Bone marrow (tissue), 2 donors: ENCODE results near the gene HEG1.

Source experiments
- DNase-seq, 2 donors: peaks; one replicate each; lab custom pipeline; 2025; lab: John Stamatoyannopoulos, UW

HEG1 gene

DNA sequence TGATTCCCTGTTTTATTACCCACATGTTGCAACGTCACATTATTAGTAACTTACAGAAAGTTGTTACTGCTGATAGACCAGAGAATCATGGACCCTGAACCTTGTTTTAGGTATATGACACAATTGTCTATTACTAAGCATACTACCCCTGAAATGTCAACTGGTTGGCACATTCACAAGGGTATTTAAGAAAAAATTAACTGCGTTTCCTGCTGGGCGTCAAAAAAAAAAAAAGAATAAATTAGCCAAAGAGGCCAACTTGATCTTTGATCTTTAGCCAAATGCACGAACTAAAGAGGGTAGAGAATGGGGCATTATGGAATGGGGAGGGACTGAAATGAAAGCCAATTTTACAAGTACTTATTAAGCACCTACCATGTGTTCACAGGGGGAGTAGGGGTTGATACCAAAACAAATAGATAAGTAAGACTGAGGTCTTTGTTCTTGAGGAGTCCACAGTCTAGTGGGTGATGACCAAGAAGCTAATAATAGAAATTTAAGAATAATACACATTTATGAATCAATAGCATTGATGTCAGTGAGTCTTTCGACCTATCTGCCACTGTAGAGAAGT lies 103.4 kb downstream of the HEG1 start:
- DNase-seq: no peak

DNA sequence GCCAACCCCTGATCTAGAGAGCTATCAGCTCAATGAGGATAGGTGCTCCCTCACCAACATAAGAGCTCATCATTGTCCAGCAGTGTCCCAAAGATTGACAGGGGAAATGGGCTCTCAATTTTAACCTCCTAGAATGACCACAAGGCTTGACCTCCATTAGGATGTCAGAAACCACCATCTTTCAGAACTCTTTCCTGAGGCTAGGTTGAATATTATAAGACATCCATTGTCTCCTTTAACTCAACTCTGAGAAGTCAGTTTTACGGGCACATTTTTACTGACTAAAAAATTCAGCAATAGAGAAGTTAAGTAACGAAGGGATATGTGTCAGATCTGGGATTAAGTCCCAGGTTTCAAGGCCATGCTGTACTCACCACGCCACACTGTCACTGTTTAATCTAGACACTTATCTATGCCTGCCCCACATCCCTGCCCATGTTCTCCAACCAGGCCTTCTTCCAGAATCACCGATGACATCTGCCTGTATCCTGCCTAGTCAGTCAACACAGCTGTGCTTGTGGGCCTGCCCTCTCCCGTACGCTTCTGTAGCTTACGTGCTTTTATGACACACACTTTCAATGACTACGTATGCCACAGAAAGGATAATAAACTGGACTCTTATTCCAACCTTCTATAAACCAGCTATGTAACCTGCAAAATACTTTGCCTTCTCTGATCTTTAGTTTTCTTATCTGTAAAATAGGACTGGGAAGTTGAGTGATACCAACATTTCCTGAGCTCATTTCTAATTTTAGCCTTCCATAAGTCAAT lies 104.1 kb downstream of the HEG1 start:
- no peak for DNase-seq

DNA sequence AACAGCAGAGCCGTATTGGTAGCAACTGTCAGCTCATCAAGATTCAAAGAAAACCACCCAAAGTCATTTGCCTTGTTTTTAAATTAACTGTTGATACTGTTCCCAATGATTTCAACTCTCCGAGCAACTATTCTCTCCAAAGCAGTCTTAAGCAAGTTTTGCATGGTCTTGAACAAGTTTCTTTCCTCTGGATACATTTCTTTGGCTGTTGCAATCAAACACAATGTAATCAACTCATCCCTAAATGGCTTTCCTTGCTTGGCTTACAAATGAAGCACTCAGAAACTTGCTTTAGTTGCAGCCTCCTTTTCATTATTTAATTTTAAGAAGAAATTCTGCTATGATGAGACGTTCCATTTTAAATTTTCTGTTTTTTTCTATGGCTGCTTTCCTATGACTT lies 105.8 kb downstream of the HEG1 start:
- no peak for DNase-seq

DNA sequence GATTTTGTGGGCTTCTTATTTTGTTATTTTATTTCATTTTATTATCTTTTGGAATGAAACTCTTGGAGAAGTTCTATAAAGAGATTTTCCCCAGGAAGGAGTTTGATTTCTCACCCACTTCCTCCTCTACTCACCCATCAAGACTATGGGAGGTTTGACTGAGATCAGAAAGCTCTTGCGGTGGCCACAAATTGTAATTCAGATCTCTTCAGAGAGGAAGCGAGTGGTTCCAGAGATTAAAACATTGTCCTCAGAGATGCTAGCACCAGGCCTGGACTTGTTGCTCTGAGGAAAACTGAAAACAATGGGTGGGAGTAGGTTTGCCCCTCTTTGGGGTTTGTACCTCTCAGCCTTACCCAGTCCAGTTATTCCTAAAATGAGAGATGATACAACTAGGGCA lies 113.2 kb downstream of the HEG1 start:
- DNase-seq: no peak

DNA sequence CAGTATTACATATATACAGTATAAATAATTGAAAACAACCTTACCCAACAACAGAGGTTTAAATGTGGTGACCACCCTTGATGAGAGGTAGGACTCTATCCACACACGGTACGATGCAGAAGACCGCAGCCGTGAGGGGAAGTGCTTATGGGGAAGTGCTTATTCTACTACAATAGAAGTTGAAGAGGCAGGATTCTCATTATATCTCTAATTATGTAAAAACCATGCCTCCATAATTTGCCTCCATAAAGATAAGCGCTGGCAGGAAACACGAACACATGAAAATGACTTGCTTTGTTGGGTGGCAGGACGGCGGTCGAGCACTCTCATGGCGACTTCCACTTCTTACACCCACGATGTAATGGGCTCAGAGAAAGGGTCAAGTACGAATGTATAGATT lies 114.0 kb downstream of the HEG1 start:
- DNase-seq: no peak

DNA sequence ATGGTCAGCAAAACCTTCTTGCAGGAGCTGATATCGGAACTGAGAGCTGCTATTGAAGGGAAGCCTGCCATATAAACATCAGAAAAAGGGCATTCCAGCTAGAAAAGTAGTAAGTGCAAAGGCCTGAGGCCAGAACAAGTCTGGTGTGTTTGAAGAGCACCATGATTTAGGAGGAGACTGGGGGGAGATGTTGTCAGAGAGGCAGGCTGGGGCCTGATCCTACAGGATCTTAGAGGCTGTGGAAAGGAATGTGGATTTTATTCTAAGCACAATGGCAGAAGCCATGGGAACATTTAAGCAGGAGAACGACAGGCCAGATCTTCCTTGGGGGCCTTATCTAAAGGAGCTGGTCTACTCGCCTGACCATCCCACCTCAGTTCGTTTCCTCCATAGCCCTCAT lies 116.1 kb downstream of the HEG1 start:
- DNase-seq: no peak

DNA sequence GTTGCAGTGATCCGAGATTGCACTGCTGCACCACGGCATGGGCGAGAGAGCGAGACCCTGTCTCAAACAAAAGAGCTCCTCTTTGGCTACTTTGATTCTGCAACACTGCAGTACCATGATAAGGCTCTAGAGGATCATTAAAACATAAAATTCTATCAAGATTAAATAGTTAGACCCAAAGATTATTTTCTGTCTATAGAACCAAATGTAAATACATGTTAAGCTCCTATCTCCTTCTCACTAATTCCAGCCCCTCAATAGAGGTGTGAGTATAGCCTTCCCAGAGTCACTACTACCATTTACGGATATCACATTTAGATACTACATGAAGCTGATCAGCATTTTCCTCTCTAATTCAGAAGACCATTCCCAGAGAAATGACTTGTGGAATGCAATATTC lies 116.9 kb downstream of the HEG1 start:
- no peak for DNase-seq

DNA sequence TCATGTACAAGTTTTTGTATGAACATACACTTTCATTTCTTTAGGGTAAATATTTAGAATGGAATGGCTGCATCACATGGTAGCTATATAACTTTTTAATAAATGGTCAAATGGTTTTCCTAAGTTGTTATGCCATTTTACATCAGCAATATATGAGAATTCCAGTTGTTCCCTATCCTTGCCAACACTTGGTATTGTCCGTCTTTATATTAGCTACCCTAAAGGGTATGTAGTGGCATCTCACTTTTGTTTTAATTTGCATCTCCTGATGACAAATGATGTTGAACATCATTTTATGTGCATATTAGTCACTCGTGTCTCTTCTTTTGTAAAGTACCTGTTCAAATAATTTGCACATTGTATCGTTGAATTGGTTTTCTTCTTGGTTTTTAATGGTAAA lies 118.7 kb downstream of the HEG1 start:
- DNase-seq: no peak

DNA sequence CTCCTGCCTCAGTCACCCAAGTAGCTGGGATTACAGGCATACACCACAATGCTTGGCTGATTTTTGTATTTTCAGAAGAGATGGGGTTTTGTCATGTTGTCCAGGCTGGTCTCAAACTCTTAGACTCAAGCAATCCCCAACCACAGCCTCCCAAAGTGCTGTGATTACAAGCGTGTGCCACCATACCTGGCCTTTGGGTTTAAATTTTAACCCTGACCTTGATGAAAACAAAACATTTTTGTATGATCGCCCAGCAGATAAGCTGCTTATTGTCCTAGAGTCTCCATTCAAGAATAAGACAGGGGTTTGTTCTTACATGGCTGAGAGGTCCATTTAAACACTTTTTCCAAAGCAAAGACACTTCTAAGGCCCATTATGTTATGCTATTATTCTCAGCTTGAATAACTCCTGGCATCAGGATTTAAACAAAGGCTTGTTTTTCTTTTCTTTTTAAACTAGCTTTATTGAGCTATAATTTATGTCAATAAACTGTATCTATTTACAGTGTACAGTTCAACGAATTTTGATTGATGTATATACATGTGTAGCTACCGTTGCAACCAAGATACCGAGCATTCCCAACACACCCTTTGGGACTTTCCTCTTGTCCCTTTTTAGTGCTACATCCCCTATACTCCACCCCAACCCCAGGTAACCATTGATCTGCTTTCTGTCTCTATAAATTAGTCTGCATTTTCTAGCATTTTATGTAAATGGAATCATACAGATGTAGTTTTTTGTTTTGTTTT lies 119.8 kb downstream of the HEG1 start:
- DNase-seq: no peak

DNA sequence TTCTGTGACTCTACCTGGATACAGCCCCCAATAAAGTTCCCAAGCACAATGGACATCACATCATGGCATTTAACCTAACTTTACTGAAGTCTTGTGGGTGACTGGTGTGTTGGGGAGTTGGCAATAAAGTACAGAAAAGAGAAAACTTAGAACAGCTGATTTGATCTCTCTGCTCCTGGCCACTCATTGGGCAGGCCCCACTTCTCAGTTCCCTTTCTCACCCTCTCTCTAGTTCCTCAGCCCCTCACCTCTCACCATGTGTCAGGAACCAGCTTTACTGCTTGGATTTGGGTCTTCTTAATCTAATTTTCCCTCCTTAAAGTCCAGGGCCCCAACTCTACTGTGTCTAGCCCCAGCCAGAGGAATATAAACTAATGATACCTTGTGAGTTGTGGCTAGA lies 120.5 kb downstream of the HEG1 start:
- no peak for DNase-seq

DNA sequence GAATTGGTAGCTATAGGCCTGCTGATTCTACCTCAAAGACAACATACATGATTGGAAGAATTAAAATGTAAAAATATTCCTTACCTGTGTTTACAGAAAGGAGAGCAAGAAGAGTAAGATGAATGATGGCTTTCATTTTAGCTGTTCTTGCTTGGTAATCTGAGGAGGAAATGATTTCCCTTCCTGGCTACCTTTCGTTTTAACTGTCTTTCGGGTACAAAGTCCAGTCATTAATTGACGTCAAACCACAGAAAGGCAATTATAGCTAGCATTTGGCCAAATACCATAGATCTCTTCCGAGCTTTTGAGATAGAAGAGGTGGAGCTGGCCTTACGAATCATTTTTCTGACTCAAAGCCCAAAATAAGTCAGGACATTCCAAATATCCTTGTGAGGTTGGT lies 121.2 kb downstream of the HEG1 start, which contains the start of gene MUC13:
Gene MUC13 (minus strand): TSS at position 175 of the 400 bp plus-strand sequence. CDS start 39 bp downstream, at position 136.
- no peak for DNase-seq

DNA sequence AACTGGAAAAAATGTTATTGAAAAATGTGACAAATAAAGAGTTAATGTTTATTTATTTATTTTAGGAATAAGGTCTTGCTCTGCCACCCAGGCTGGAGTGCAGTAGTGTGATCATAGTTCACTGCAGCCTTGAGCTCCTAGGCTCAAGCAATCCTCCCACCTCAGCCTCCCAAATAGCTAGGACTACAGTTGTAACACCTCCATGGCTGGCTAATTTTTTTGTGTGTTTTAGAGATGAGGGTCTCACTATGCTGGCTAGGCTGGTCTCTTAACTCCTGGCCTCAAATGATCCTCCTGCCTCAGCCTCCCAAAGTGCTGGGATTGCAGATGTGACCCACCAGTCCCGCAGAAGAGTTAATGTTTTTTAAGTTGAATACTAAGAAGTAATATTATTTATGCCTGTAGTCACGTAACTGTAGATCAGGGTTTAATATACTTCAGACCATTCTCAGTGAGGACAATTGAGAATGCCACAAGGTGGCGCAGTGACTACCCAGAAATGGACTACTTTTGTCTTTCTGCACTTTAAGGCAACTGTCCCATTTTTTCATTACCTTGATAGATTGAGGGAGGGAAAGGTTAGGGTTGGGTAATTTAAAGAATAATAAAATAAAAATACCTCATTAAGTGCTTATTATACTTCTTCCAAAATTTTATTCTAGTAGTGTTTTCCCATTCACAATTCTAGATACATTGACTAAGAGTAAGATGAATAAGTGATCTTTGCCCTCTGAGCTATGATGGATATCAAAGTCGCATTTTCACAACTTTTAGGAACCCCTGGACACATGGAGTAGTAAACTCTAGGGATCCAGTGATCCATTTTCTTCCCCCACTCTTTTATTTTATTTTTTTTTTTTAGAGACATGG lies 127.2 kb downstream of the HEG1 start:
- peak in 1 of 2 donors; percentile 42 for DNase-seq

DNA sequence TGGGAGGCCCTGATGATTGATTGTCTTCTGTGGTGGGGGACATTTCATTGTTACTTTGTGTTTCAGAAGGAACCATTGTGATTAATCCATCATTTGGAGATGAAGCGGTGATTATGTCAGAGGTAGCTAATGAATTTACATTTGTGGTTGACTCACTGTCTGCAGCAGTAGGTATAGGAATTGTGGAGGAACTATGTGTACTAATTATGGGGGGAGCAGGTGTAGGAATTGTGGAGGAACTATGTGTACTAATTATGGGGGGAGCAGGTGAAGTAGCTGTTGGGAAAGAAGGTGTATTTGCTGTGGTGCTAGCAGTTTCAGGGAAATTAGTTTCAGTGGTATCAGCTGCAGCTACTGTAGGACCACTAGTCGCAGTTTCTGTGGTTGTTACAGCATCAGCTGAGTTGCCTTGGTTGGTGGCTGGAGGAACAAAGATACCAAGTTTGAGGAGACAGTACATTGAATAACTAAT lies 128.2 kb downstream of the HEG1 start:
- no peak for DNase-seq

DNA sequence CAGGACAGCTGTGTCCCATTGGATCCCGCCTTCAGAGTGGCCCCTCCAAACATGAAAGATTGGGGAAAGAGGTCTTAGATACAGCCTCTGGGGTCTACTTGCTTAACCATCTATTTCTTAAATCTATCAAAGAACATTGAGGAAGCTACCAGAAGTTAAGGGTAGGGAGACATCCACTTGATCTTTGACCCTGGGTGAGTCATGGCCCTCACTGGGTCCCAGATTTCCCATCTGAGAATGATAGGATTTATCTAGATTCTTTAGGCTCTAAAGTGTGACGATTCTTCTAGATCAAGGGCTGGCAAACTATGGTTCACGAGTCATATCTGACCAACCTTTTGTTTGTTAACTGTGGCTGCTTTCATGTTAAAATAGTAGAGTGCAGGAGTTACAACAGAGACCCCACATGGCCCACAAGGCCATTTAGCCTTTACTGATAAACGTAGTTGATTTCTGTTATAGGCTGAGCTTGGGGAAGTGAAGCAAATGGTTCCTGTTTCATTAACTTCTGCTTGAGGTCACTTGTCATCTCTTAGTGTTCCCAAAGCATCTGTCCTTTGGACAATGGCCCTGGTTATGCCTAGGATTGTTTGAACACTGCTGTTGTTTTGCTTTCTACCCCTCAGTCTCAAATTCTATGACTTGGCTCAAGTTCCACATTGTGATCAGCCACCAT lies 129.2 kb downstream of the HEG1 start:
- DNase-seq: no peak

DNA sequence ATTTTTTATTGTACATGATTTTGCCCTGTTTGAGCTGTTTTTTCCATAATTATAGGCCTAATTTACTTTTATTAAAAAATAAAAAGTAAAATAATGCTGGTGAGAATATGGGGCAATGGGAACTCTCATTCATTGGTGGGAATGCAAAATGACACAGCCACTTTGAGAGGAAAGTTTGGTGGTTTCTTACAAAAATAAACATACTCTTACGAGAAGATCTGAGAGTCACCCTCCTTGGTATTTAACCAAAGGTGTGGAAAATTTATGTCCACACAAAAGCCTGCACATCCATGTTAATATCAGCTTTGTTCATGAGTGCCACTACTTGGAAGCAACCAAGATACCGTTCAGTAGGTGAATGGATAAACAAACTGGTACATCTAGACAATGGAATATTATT lies 131.1 kb downstream of the HEG1 start:
- DNase-seq: no peak

DNA sequence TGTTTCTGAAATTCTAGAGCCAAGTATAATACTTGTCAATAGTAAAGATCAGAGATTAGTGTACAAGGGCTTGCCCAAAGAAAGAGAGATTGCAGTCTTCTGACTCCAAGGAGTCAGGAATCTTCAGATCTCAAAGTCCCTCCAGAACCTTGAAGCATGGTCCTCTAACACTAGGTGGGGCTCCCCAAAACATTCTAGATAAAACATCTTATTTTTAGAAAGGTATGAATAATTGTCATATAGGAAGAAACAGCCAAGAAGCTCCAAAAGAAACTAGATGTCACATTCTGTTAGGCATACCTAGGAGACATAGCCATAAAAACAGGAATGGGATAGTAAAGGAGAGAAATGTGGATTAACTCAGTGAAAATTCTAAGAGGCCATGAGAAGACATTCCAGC lies 132.0 kb downstream of the HEG1 start:
- DNase-seq: no peak

DNA sequence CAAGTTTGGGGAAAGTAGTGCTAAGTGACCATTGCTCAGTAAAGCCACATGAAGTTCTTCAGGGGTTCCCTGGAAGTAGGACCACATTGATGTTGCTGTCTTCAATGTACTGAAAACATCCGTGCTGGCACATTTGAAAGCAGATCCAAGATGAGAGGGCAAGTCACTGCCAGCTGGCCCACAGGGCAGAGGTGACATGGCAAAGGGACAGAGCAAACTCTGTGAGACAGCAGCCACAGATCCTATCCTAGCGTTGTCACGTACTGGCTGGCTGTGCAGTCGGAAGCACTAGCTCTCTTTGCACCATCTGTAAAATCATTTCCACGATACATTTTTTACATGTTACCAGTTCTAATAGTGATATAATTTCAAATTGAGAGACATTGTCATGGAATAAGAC lies 135.1 kb downstream of the HEG1 start:
- DNase-seq: no peak

DNA sequence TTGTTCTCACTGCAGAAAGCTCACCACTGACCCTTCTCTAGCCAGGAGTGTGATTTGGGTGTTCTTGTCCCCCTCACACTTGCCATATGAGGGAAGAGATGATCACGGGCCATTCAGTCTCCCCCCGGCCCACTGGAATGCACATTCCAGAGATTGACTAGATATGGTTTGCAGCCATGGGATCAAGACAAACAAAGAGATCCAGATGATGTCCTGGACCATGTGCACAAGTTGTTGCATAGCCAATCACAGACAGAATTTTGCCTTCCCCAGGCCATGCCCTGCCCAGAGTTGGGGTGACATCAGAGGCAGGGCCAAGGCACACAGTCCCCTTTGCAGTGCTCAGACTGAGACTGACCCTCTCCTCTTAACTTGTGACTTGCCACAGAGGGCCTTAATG lies 136.0 kb downstream of the HEG1 start:
- no peak for DNase-seq

DNA sequence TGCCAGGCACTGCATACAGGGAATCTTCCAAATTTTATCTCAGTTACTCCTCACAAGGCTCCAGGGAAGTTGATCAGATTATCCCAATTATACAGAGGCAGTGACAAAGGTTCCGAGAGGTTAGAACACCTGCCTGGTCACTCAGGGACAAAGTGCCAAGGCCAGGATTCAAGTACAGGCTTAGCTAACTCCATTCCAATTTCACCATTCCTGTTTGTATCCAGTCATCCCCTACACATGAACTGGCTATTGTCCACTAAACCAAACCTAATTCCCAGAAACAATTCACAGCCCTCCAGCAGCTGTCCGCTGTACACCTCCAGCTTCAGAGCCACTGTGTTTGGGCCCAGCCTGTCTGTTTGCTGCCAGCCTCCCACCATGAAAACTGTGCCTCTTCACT lies 137.3 kb downstream of the HEG1 start:
- DNase-seq: no peak

DNA sequence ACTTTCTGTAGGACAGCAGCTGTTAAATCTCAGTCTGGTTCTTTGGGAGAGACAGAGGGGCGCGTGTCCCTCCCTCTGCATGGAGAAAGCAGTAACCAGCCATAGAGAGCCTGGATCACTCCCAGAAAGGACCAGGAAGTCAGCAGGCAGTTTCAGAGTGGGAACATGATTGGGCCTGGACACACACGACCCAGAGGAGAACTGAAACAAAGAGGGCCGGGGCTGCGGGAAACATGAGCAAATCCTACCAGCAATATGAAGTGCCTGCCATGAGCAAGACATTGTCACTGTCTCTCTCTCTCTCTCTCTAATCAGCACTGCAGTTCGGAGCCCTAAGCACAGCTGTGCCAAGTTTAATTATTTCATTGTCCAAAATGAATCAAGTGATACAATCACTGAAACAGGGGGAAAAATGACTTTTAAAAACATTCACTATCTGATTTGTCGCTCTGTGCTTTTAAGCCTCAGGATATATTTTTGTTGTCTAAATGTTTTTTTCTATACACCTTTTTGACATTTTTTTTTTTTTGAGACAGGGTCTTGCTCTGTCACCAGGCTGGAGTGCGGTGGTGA lies 138.9 kb downstream of the HEG1 start:
- DNase-seq: no peak
